HG02678 (cell line): ENCODE measurements around the gene ZNF532.

Experiments used
- ATAC-seq: cut with Tn5 transposase; IDR thresholded peaks from one replicate; pipeline ENCODE4 v1.9.1; 2021; ENCODE audit warnings: mild to moderate bottlenecking, moderate library complexity; ENCODE audit not compliant: unreplicated experiment

Gene ZNF532

GRCh38 chr18:59032308-59032707, 167.6 kb downstream of the ZNF532 start:
- no peak for ATAC-seq

GRCh38 chr18:59033359-59033758, 168.7 kb downstream of the ZNF532 start:
- ATAC-seq = no peak

- no peak for ATAC-seq
These were observed 169.3 kb downstream of the ZNF532 start for GRCh38 chr18:59033974-59034373.

GRCh38 chr18:59035591-59035990, 170.9 kb downstream of the ZNF532 start:
- no peak for ATAC-seq
